Measurements from ENCODE around the gene ATXN7L1. TPM values are rescaled to one million over a fixed set of nuclear protein-coding genes. Genes with fewer than 3 reads are reported as not detected.
A peak's percentile ranks its signal among the peaks of the same experiment; 100 is the strongest.

The ATXN7L1 gene
- total and polyA plus RNA-seq, 2 of the 13 experiments (the other 11 are each of a cell fraction or from before 2014, with no cell fraction given), result 4.1 to 7.8 TPM

GRCh38 chr7:105902325-105902911 is 26.0 kb upstream of the ATXN7L1 start:
- no peak overlapping the region for H3K4me3 ChIP-seq (replicated peaks in 1 of 3; ENCODE audit: insufficient read depth in 1 of 3, low read depth in 2 of 3, low read length in 3 of 3)
- BruUV-seq (replicated peaks), result no TSS peak
- WGBS (ENCODE audit: low lambda C conversion rate), result 95% methylated on average over 6 of the region's 6 CpGs
- in situ Hi-C loops (cut with HindIII; ENCODE audit: extremely low pct_ligation_motif_present, low pct_unique_long_range_greater_than_20kb) (no loop called here), intact Hi-C loops (cut with micrococcal nuclease; ENCODE audit: unreplicated experiment) (no loop called here)
- H3K27ac ChIP-seq (ENCODE audit: extremely low read length, insufficient read depth, low read length), result no peak overlapping the region
- CTCF ChIA-PET (ENCODE audit: low intra/inter-chr PET ratio, low total read pairs), result no interaction called here
- peaks cover 2% of the 10 kb centered on the region for H3K4me1 ChIP-seq (ENCODE audit: insufficient read depth, low read length)
- H3K9ac ChIP-seq (ENCODE audit: insufficient read depth, low read depth, low read length), result no peak overlapping the region
- DNase-seq (ENCODE audit: low spot score) (no peak), FAIRE-seq (no peak), ATAC-seq (no peak)
- TF ChIP-seq NFE2L2 (IDR thresholded peaks at IDR 0.05; ENCODE audit: low read length) (peak; percentile 67; the same call in 1 of the 2 replicates), CBX2 (IDR thresholded peaks at IDR 0.05; ENCODE audit: low read depth, low read length) (no peak), CBX2 (CRISPR knock-in tag; IDR thresholded peaks at IDR 0.05; ENCODE audit: low read depth) (no peak)
- H3K4me2 ChIP-seq (ENCODE audit: low read depth, low read length), result no peak overlapping the region
- H3K9me3 ChIP-seq (ENCODE audit: low read length), result no peaks in the 10 kb centered on the region
- H3K27me3 ChIP-seq (ENCODE audit: control insufficient read depth in 1 of 2, insufficient read depth in 2 of 2, low read length in 2 of 2), result no peaks in the 10 kb centered on the region
- POLR2A ChIA-PET, result no interaction called here
- peaks cover 4% of the 10 kb centered on the region; the same call in 1 of the 2 replicates for H4K20me1 ChIP-seq (ENCODE audit: insufficient read depth, low read length)
- no peak overlapping the region for H2AFZ ChIP-seq (ENCODE audit: low read length)
- H3K79me2 ChIP-seq (ENCODE audit: insufficient read depth, low read length), result peaks cover 8% of the 10 kb centered on the region
- H3K36me3 ChIP-seq (replicated peaks in 1 of 2; ENCODE audit: control insufficient read depth in 1 of 2, insufficient read depth in 2 of 2, low read length in 2 of 2), result no peaks in the 10 kb centered on the region

- FAIRE-seq, result no peak
- 98% methylated on average over 3 of the region's 3 CpGs for WGBS (ENCODE audit: low lambda C conversion rate)
- ChIA-PET POLR2A (no interaction called here), CTCF (ENCODE audit: low intra/inter-chr PET ratio, low total read pairs) (no interaction called here)
- in situ Hi-C loops (cut with HindIII; ENCODE audit: extremely low pct_ligation_motif_present, low pct_unique_long_range_greater_than_20kb), result no loop called here
- no TSS peak for BruUV-seq (replicated peaks)
- DNase-seq (ENCODE audit: low spot score), result no peak
- TF ChIP-seq ZNF772 (CRISPR knock-in tag; IDR thresholded peaks at IDR 0.05) (no peak), DDIT3 (CRISPR knock-in tag; IDR thresholded peaks at IDR 0.05) (no peak), ZNF562 (CRISPR knock-in tag; IDR thresholded peaks at IDR 0.05; ENCODE audit: borderline replicate concordance) (no peak), CENPBD1 (CRISPR knock-in tag; IDR thresholded peaks at IDR 0.05; ENCODE audit: borderline replicate concordance, low read depth) (no peak), ZNF646 (CRISPR knock-in tag; IDR thresholded peaks at IDR 0.05) (no peak), IKZF4 (CRISPR knock-in tag; IDR thresholded peaks at IDR 0.05; ENCODE audit: borderline replicate concordance, low read depth, not compliant biosample characterization) (no peak), ZNF660 (CRISPR knock-in tag; IDR thresholded peaks at IDR 0.05; ENCODE audit: borderline replicate concordance, low read depth) (no peak)
- no peak for ATAC-seq
- Histone ChIP-seq H3K36me3 (replicated peaks in 1 of 2; ENCODE audit: control insufficient read depth in 1 of 2, insufficient read depth in 2 of 2, low read length in 2 of 2) (peaks cover 0 to 2% of the 10 kb centered on the region in 2 experiments; a peak in 2 of 5 replicates), H3K79me2 (ENCODE audit: insufficient read depth, low read length) (peaks cover 5% of the 10 kb centered on the region), H3K27me3 (ENCODE audit: control insufficient read depth in 1 of 2, insufficient read depth in 2 of 2, low read length in 2 of 2) (no peaks in the 10 kb centered on the region), H4K20me1 (ENCODE audit: insufficient read depth, low read length) (no peaks in the 10 kb centered on the region), H3K4me1 (ENCODE audit: insufficient read depth, low read length) (0 out of 2 replicates have a peak, but pooled peaks cover 6% of the 10 kb centered on the region), H3K9ac (ENCODE audit: insufficient read depth, low read depth, low read length) (no peak overlapping the region), H3K4me2 (ENCODE audit: low read depth, low read length) (no peak overlapping the region), H2AFZ (ENCODE audit: low read length) (no peak overlapping the region), H3K27ac (ENCODE audit: extremely low read length, insufficient read depth, low read length) (no peak overlapping the region), H3K4me3 (replicated peaks in 1 of 3; ENCODE audit: insufficient read depth in 1 of 3, low read depth in 2 of 3, low read length in 3 of 3) (no peak overlapping the region), H3K9me3 (ENCODE audit: low read length) (no peaks in the 10 kb centered on the region)
- intact Hi-C loops (cut with micrococcal nuclease; ENCODE audit: unreplicated experiment), result no loop called here
These were observed 21.6 kb upstream of the ATXN7L1 start for GRCh38 chr7:105897999-105898398.
